Measurements from ENCODE around the gene CYBA.

- TF ChIP-seq SMARCB1 (IDR thresholded peaks at IDR 0.05; ENCODE audit: insufficient read length, low read depth), result no peak
- TF ChIP-seq, protein P1, sequence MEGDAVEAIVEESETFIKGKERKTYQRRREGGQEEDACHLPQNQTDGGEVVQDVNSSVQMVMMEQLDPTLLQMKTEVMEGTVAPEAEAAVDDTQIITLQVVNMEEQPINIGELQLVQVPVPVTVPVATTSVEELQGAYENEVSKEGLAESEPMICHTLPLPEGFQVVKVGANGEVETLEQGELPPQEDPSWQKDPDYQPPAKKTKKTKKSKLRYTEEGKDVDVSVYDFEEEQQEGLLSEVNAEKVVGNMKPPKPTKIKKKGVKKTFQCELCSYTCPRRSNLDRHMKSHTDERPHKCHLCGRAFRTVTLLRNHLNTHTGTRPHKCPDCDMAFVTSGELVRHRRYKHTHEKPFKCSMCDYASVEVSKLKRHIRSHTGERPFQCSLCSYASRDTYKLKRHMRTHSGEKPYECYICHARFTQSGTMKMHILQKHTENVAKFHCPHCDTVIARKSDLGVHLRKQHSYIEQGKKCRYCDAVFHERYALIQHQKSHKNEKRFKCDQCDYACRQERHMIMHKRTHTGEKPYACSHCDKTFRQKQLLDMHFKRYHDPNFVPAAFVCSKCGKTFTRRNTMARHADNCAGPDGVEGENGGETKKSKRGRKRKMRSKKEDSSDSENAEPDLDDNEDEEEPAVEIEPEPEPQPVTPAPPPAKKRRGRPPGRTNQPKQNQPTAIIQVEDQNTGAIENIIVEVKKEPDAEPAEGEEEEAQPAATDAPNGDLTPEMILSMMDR (IDR thresholded peaks at IDR 0.05 in 2 of 3, conservative IDR thresholded peaks at IDR 0.05 in 1 of 3; ENCODE audit: insufficient read depth in 2 of 3, low read depth in 1 of 3, low read length in 3 of 3), result no peak
- no peak for TF ChIP-seq SMARCC2 (IDR thresholded peaks at IDR 0.05; ENCODE audit: low read depth)
- no peak for TF ChIP-seq ILF3 (IDR thresholded peaks at IDR 0.05; ENCODE audit: borderline replicate concordance)
- TF ChIP-seq ZNF354B (CRISPR knock-in tag; IDR thresholded peaks at IDR 0.05), result no peak
- TF ChIP-seq, protein P2, sequence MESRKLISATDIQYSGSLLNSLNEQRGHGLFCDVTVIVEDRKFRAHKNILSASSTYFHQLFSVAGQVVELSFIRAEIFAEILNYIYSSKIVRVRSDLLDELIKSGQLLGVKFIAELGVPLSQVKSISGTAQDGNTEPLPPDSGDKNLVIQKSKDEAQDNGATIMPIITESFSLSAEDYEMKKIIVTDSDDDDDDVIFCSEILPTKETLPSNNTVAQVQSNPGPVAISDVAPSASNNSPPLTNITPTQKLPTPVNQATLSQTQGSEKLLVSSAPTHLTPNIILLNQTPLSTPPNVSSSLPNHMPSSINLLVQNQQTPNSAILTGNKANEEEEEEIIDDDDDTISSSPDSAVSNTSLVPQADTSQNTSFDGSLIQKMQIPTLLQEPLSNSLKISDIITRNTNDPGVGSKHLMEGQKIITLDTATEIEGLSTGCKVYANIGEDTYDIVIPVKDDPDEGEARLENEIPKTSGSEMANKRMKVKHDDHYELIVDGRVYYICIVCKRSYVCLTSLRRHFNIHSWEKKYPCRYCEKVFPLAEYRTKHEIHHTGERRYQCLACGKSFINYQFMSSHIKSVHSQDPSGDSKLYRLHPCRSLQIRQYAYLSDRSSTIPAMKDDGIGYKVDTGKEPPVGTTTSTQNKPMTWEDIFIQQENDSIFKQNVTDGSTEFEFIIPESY (CRISPR knock-in tag; IDR thresholded peaks at IDR 0.05), result no peak
- TF ChIP-seq POLR2A (conservative IDR thresholded peaks at IDR 0.05), result no peak
- no peak for TF ChIP-seq ZKSCAN1 (IDR thresholded peaks at IDR 0.05; ENCODE audit: low read depth, low read length)
- TF ChIP-seq CEBPB (tag; IDR thresholded peaks at IDR 0.05), result peak; percentile 61
- TF ChIP-seq, protein P3, sequence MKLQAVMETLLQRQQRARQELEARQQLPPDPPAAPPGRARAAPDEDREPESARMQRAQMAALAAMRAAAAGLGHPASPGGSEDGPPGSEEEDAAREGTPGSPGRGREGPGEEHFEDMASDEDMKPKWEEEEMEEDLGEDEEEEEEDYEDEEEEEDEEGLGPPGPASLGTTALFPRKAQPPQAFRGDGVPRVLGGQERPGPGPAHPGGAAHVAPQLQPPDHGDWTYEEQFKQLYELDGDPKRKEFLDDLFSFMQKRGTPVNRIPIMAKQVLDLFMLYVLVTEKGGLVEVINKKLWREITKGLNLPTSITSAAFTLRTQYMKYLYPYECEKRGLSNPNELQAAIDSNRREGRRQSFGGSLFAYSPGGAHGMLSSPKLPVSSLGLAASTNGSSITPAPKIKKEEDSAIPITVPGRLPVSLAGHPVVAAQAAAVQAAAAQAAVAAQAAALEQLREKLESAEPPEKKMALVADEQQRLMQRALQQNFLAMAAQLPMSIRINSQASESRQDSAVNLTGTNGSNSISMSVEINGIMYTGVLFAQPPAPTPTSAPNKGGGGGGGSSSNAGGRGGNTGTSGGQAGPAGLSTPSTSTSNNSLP (IDR thresholded peaks at IDR 0.05; ENCODE audit: borderline replicate concordance, low read depth, low read length), result no peak
- no peak for TF ChIP-seq NONO (IDR thresholded peaks at IDR 0.05; ENCODE audit: low read depth in 2 of 2, low read length in 1 of 2)
Measured at GRCh38 chr16:88605186-88606147, 45.4 kb downstream of the CYBA start.
